Esophagus muscularis mucosa (tissue), 4 donors: ENCODE data around the gene ENTR1. TPM values are rescaled to one million over a fixed set of nuclear protein-coding genes. Genes with fewer than 3 reads are reported as not detected.

Experiments
- DNase-seq: peaks from one replicate; pipeline ENCODE4 v3.0.0-alpha.2; 2017; ENCODE audit errors: extremely low spot score
- H3K27ac ChIP-seq, 4 donors: fragments of 200-600 bp; sonication (generic); replicated peaks in 1 of 4; 1 replicate in 3 of 4; 2 replicates in 1 of 4; pipeline ENCODE4 v1.5.1; 2016 to 2019; ENCODE audit warnings: mild to moderate bottlenecking in 1 of 4
- H3K27me3 ChIP-seq, 4 donors: fragments of 200-600 bp; sonication (generic); one replicate each; pipeline versions ENCODE4 v1.5.1 to v1.6.0; 2016 to 2019
- H3K36me3 ChIP-seq, 4 donors: fragments of 200-600 bp; sonication (generic); one replicate each; pipeline ENCODE4 v1.5.1; 2016 to 2019
- H3K4me1 ChIP-seq, 4 donors: fragments of 200-600 bp; sonication (generic); one replicate each; pipeline ENCODE4 v1.5.1; 2016 to 2019
- H3K4me3 ChIP-seq, 4 donors: fragments of 200-600 bp; sonication (generic); 1 replicate in 2 of 4; 2 replicates in 2 of 4; pipeline ENCODE4 v1.5.1; 2016 to 2019; ENCODE audit warnings: mild to moderate bottlenecking in 4 of 4, moderate library complexity in 1 of 4
- H3K9me3 ChIP-seq, 4 donors: fragments of 200-600 bp; sonication (generic); 1 replicate in 3 of 4; 2 replicates in 1 of 4; pipeline ENCODE4 v1.5.1; 2016 to 2019
- EP300 ChIP-seq: sonication (generic); formaldehyde crosslinking; IDR thresholded peaks from one replicate; pipeline ENCODE4 v1.6.1; 2017; ENCODE audit warnings: antibody characterized with exemption
- POLR2A ChIP-seq: fragments of 450-650 bp; IDR thresholded peaks from one replicate; pipeline ENCODE4 v1.6.1; 2017; ENCODE audit warnings: antibody characterized with exemption, moderate library complexity, mild to moderate bottlenecking, low read depth
- POLR2AphosphoS5 ChIP-seq, 2 donors: sonication (generic); formaldehyde crosslinking; IDR thresholded peaks; one replicate each; pipeline ENCODE4 v1.6.1; 2017; ENCODE audit warnings: antibody characterized with exemption in 2 of 2
- WGBS: methylation state at CpG from one replicate; pipeline ENCODE4 v1.1.5; 2018; 5-methylcytosine and 5-hydroxymethylcytosine counted together
- intact Hi-C: fragments of 100-400 bp; cut with DNase I; formaldehyde crosslinking; loops from one replicate; pipeline ENCODE4 v1.15.1; 2023
- total RNA-seq, 4 donors: library from RNA; depleted of rRNA; stranded (reverse); fragments of >200 nt; gene quantifications; one replicate each; pipeline versions ENCODE4 v1.1.0 to v1.2.1, GENCODE V29; 2016
- TF ChIP-seq, protein P1 (sequence below), 3 experiments: fragments of 200-600 bp in 2 of 3; fragments of 450-650 bp in 1 of 3; sonication (generic) in 2 of 3; IDR thresholded peaks; one replicate each; pipeline ENCODE4 v1.5.1; 2017 to 2019; ENCODE audit warnings: antibody characterized with exemption in 3 of 3, mild to moderate bottlenecking in 2 of 3, moderate library complexity in 1 of 3

ENTR1 gene
- total RNA-seq, 4 donors from 2014 or later: 26.2 to 44.8 (median 37.6) TPM

DNA sequence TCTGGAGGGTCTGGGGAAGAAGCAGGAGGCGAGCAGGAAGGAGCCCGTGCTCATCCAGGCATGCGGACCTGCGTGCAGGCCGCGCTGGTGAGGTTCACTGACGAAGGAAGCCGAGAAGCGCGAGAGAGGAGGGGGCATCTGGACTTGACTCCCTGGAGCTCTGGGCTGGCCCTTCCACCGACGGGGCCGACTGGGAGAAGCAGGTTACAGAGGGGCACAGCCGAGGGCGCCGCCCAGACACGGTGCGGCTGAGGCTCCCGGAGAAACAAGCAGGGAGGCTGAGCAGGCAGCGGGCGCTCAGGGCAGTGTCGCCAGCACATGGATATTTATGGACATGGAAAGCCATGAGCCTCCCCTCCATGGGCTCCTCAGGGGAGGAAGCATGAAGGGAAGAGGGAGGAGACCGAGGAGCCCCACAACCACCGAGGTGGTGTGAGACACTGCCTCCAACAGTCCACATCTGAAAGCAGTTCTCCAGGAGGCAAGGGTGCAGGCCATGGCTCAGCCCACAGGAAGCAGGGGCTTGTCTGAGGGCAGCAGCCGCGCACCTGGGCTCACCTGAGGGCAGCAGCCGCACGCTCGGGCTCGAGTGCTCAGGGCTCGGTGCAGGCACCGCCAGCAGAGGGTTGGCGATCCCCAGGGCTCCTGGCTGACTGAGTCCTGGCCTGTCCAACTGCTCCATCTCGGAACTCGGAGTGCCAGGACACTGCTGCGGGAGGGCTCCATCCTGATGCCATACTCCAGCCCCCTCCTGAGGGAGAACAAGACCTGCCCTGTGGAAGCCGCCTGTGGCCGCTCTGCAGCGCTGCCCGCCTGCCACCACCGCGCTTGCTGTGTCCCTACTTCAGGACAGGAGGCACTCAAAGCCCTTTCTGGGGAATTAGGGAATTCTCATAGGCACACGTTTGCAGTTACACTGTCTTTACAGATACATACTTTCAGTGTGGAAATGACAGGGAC lies 44.9 kb upstream of the ENTR1 start:
- peaks cover 84 to 99% (median 96%) of the 10 kb centered on the region in 4 donors for H3K36me3 ChIP-seq

GRCh38 chr9:136454026-136454796 lies 43.8 kb upstream of the ENTR1 start:
- intact Hi-C loops: no loop called here
- Histone ChIP-seq H3K27ac (no peak overlapping the region), H3K27me3 (no peaks in the 10 kb centered on the region), H3K4me3 (no peak overlapping the region), H3K36me3 (peaks cover 82 to 99% (median 96%) of the 10 kb centered on the region in 4 donors), H3K4me1 (no peaks in the 10 kb centered on the region), H3K9me3 (no peaks in the 10 kb centered on the region)
- TF ChIP-seq POLR2A: no peak
- TF ChIP-seq EP300: no peak
- TF ChIP-seq, protein P1, sequence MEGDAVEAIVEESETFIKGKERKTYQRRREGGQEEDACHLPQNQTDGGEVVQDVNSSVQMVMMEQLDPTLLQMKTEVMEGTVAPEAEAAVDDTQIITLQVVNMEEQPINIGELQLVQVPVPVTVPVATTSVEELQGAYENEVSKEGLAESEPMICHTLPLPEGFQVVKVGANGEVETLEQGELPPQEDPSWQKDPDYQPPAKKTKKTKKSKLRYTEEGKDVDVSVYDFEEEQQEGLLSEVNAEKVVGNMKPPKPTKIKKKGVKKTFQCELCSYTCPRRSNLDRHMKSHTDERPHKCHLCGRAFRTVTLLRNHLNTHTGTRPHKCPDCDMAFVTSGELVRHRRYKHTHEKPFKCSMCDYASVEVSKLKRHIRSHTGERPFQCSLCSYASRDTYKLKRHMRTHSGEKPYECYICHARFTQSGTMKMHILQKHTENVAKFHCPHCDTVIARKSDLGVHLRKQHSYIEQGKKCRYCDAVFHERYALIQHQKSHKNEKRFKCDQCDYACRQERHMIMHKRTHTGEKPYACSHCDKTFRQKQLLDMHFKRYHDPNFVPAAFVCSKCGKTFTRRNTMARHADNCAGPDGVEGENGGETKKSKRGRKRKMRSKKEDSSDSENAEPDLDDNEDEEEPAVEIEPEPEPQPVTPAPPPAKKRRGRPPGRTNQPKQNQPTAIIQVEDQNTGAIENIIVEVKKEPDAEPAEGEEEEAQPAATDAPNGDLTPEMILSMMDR (IDR thresholded peaks at IDR 0.05): no peak
- no peak for TF ChIP-seq POLR2AphosphoS5 (IDR thresholded peaks at IDR 0.05)
- 88% methylated on average over 24 of the region's 25 CpGs for WGBS
- DNase-seq: no peak

More for the DNA sequence above, 44.9 kb upstream of the ENTR1 start:
- TF ChIP-seq, protein P1 (IDR thresholded peaks at IDR 0.05): no peak
- TF ChIP-seq EP300: no peak
- TF ChIP-seq POLR2A: no peak
- TF ChIP-seq POLR2AphosphoS5 (IDR thresholded peaks at IDR 0.05): no peak
- intact Hi-C loops: no loop called here
- DNase-seq: no peak
- no peak overlapping the region for H3K27ac ChIP-seq
- no peaks in the 10 kb centered on the region for H3K9me3 ChIP-seq
- WGBS: 88% methylated on average over 32 of the region's 43 CpGs
- no peaks in the 10 kb centered on the region for H3K27me3 ChIP-seq
- no peaks in the 10 kb centered on the region for H3K4me1 ChIP-seq
- H3K4me3 ChIP-seq: no peak overlapping the region

DNA sequence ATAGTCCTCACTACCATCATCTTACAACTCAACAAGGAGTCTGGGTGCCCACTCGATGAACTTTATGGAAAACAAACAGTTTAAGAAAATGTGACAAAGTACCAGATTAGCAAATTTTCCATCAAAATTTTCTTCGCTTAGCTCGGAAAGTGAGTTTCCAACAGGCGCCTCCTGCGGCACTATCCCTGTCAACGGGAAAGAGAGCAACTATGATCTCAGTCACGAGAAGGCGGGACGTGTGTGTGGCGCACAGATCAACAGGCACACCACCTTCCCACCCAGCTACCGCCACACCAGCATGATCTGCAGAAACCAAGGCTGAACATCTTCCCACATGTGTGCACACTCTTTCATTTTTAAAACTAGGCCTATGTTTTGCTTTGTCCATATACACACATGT lies 42.9 kb upstream of the ENTR1 start:
- no peak for DNase-seq
- Histone ChIP-seq H3K27ac (no peak overlapping the region), H3K4me1 (no peaks in the 10 kb centered on the region), H3K36me3 (peaks cover 82 to 99% (median 96%) of the 10 kb centered on the region in 4 donors), H3K9me3 (no peaks in the 10 kb centered on the region), H3K27me3 (no peaks in the 10 kb centered on the region), H3K4me3 (no peak overlapping the region)
- no peak for TF ChIP-seq EP300
- TF ChIP-seq, protein P1 (IDR thresholded peaks at IDR 0.05): no peak
- TF ChIP-seq POLR2A: no peak
- TF ChIP-seq POLR2AphosphoS5 (IDR thresholded peaks at IDR 0.05): no peak
- intact Hi-C loops: no loop called here
- 89% methylated on average over 11 of the region's 11 CpGs for WGBS

DNA sequence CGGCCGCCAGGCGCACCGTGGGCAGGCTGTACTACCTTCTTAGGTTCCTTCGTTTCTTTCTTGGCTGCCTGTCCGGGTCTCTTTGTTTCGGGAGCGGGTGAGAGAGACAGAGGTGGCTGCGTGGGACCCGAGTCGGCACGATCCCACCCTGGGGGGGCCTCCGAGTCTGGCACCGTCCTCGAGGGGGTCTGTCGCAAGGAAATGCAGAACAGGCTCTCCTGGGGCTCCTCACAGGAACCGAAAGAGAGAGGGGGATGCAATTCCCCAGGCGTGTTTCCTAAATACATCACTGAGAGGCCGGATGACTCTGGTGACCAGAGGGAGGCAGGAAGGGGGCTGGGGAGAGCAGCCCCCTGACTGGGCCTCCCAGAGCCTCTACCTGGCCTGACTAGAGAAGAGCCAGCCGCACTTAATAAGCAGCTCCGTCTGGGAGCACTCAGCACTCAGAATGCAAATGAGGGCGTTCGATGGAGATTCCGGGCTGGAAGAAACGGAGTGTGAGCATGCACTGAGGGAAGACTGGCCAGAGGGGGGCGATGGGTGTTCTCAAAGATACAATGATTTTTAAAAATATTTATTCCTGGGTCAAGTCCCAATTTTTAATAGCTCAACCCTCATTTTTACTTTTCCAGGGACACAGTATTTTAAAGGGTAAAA lies 40.9 kb upstream of the ENTR1 start:
- no peaks in the 10 kb centered on the region for H3K9me3 ChIP-seq
- no peak overlapping the region for H3K27ac ChIP-seq
- no peak for DNase-seq
- H3K4me1 ChIP-seq: no peaks in the 10 kb centered on the region
- WGBS: 88% methylated on average over 25 of the region's 26 CpGs
- TF ChIP-seq, protein P1 (IDR thresholded peaks at IDR 0.05): no peak
- TF ChIP-seq POLR2AphosphoS5 (IDR thresholded peaks at IDR 0.05) (no peak), EP300 (no peak), POLR2A (no peak)
- no peak overlapping the region for H3K4me3 ChIP-seq
- H3K36me3 ChIP-seq: peaks cover 82 to 99% (median 96%) of the 10 kb centered on the region in 4 donors
- no peaks in the 10 kb centered on the region for H3K27me3 ChIP-seq
- intact Hi-C loops: no loop called here
